Measurements from ENCODE around the gene GNPNAT1.

Gene GNPNAT1

DNA sequence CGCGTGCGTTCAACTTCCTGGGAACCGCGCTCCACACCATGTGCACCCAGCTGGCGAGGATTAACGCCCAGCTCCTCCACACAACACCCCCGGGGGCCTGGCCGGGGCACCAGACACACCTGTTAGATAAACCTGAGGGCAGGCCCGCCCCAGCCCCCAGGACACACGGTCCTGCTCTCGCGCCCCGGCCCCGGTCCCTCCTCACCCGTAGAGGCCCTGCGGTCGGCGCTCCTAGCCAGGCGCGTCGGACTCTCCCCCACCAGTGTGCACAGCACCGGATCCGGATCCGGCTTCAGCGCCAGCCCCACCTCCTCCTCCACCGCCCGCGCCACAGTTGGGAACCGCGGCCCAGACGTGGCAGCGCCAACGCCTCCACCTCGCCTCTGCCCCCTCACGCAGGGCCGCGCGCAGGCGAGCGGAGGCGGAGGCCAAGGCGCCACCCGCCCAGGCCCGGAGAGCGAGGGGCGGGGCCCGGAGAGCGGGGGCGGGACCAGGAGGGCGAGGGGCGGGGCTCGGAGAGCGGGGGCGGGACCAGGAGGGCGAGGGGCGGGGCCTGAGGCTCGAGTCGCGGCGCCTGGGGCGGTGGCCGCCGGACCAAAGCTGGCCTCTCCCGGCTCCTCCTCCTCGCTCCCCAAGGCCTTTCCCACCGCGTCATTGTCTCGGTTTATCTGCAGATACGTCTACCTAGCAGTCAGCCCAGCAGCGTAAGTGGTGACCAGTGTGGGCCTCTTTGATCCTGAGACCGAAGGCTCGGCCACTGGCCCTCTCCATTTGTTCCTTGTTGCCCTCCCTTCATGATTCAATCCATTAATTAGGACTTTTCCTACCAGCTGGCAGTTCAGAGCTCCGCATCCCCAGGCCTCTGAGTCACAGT lies at the start of gene GNPNAT1:
Gene GNPNAT1, minus strand, starts transcription at position 385 of the 874 bp plus-strand sequence. CDS start 6,957 bp downstream, outside the sequence.
- DNase-seq: peak; percentile 91

DNA sequence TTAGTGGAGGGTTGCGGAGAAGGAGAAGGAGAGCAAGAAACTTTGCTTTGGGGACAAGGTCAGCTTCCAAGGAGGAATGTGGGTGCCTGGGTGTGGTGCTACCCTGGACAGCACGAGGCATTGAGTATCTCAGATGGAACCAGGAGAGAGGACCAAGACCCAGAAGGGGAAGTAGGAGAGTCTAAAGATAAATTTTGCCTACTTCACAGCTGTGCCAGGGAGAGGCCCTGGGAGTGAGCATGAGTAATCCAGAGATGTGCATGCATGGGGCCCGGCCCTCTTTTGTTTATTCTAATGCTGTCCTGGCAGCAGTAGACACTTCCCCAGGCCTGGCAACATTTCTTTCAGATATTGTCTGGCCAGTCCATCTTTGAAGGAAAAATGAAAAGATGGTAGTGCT lies 49.5 kb upstream of the GNPNAT1 start:
- no peak for DNase-seq

DNA sequence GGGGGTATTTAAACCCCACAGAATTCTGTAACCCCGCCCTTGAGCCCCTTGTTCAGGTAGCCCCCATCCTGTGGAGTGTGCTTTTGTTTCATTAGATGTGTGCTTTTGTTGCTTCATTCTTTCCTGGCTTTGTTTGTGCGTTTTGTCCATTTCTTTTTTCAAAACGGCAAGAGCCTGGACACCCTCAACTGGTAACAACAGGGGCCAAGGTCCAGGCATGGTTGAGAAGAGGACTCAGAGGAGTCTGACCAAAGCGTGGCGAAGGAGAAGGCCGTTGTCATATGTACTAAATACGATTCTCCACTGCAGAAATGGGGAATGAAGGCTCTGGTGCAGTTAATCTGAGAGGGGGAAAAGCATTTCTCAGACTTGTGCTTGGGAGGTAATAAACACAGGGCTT lies 46.0 kb upstream of the GNPNAT1 start:
- no peak for DNase-seq

DNA sequence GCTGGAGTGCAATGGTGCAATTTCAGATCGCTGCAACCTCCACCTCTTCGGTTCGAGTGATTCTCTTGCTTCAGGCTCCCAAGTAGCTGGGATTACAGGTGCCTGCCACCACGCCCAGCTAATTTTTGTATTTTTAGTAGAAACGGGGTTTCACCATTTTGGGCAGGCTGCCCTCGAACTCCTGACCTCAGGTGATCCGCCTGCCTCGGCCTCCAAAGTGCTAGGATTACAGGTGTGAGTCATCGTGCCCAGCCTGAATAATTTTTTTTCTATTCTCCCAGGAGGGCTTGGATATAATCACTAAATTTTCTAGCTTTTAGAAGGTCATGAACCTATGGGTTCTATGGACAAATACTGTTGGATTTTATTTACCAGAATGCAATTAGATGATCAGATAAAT lies 44.7 kb upstream of the GNPNAT1 start:
- no peak for DNase-seq

DNA sequence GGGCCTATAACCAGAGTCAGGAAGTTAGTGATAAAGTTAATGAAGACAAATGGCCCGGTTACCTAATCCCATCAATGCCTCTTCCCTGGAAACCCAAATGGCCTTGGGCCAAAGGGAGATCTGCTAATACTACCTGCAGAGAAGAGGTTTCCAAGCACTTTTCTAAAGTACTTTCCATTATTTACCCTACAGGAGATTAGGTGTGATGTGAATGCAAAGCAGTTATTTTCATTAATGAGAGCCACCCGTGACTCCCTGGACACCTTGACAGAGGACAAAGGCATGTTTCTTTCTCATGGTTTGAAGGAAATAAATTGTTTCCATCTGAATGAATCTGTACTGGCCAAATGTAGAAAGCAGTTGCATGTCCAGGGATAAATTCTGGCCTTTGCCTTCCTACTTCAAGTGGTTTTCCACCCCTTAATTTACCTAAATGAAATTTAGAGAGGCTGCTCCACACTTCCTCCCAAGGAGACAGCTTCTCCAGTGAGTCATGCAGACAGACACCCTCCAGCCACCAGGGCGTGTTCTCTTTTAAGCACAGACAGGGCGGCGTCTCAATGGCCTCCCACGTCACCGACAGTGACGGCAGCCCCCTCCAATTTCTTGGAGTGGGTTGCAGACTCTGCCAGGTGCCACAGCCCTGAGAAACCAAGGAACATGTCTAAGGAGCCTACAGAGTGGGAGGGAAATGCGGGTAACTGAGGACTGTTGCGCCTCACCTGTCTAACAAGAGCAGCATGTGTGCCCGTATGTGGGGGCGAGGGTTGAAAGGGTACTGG lies 43.9 kb upstream of the GNPNAT1 start:
- no peak for DNase-seq

DNA sequence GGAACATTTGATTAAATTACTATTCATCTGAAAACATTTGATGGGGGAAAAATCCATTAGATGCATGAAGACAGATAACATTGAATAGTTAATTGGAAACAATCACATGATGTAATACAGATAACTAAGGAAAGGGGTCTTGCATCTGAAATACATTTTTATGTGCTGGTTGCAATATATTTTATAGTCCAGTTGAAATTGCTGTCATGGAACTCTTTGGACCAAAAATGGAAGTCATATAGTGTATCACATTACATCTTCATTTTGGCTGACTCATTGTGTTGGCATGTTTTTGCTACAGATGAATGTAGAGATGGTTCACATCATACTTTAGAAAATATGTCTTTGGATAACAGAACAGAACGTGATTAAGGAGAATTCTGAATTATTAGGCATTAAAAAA lies 43.0 kb upstream of the GNPNAT1 start:
- DNase-seq: no peak

DNA sequence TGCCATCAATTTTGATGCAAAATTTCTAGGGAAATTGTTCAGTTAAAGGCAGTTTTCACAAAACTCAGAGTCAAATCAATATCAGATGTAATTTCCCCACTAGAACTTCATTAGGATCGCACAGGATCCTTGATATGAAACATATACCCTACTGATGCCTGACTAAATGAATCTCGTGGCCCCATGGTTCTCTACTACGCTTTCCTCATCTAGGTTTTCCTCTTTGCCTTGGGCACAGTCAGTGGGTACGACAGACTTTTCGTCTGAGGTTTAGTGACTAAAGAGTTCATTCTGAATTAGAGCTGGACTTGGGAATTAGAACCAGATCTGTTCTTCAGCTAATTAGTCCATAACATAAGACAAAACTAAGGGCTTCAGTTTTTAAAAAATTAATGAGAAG lies 42.5 kb upstream of the GNPNAT1 start:
- DNase-seq: no peak

DNA sequence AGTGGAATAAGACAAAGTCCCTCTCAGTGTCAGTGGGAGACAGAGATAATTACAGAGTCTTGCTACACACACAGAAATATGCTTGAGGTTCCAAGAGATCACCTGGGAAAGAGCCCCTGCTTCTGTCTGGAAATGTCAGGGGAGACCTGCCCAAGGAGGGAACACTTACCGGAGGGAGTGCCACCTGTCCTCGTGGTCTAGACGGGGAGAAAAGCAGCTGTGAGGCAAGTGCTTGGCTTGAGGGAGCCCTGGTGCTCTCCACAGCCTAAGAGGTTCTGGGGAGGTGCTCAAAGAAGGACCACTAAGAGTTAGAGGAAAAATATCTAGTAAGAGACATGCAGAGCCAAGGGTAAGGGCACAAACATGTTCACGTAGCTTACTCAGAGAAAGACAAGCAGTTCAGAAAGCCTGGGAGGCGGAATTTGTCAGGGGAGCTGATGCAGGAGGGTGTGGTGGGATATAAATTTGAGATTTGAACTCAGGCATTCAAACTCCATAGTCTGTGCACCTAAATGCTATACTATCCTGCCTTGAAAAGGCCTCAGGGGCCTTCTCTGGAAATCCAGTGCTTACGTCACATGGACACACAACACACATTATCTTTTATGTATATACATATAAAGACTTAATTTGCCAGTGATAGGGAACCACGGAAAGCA lies 38.2 kb upstream of the GNPNAT1 start:
- no peak for DNase-seq

DNA sequence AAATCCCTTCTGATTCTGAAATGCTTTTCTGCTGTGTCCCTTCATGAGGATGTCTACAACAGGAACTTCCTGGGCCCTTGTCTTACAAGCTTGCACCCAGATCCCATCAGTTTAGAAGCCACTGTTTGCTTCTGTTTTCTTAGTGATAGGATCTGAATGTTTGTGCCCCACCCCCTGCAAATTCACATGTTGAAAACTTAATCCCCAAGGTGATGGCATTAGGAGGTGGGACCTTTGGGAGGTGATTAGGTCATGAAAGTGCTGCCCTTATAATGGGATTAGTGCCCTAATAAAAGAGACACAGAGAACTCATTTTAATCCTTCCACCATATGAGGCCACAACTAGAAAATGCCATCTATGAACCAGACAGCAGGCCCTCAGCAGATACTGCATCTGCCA lies 36.0 kb upstream of the GNPNAT1 start:
- no peak for DNase-seq

DNA sequence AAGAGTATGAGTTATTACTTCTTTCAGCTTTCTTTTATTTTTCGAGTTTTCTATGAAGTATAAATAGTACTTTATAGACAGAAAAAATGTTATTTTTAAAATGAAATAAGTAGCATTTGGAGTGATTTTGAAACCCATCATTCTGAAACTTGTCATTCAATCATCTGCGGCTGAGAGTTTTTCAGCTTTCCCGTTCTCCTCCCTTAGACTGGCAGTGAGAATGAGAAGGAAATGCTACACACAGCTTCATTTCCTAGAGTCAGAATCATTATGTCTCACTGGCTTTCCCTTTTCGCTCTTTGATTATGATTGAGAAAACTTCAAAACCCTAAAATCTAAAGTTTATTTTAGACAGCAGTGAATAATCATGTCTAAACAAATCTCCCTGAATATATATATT lies 33.7 kb upstream of the GNPNAT1 start:
- DNase-seq: no peak

DNA sequence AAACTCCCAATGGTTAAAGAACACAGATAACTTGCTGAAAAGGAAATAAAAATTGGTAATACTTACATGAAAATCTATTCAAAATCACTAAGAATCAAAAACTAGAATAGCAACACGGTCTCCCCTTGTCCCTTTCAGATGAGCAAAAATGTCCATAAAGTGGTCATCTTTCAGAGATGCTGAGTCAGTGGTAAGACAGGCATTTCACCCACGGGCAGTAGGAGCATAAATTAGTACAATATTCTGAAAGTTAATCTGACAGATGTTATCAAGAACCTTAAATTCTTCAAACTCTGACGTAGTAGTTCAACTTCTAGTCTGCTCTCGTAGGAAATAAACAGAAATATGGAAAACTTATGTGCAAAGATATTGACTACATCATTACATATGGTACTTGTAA lies 33.1 kb upstream of the GNPNAT1 start:
- DNase-seq: no peak

DNA sequence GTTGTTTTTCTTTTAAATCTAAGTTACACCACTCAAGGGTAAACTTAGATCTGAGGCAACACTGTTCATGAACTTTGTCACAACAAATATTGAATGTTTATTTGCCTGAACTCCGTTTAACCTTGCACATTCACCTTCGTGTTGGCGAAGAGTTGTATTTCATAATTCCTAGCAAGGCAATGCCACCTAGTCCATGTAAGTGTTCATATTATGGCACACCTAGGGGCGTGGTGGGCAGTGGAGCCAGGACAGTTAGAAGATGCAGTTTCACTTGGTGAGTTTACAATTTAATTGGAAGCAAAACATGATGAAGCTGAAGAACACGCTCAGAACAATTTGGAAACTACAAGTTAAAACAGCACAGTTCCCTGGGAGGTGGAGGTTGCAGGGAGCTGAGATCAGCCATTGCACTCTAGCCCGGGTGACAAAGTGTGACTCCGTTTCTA lies 30.4 kb upstream of the GNPNAT1 start:
- DNase-seq: no peak

DNA sequence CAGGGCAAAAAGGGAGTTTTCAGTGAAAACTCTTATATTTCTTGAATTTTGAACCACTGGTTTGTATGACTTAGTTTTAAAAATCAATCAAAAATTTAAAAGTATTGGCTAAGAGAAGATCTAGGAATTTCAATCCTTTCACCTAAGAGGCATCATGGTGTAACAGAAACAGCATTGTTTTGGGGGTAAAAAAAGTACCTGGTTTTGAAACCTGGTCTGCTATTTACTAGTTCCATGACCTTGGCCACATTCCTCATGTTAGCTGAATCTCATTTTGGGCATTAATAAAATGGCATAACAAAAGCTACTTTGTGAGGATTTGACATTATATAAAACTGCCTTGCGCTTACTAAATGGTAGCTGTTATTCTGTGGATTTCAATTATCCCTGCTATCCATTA lies 16.7 kb upstream of the GNPNAT1 start:
- no peak for DNase-seq

DNA sequence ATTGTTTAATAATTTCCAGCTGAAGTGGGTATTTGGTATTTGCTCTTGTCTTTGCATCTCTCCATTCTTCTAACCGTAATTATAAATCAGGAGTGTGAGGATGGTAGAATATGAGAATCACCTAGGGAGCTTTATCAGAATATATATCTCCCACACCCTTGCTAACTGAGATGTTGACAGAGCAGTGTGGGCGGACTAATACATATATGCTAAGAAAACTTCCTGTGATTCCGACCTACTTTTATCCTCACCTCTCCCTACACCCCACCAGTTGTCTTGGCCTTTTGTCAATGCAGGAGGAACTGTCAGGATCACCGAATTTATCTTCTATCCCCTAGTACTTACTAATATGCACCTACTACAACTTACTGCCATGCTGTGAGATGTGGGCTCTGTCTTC lies 14.7 kb upstream of the GNPNAT1 start:
- DNase-seq: no peak

DNA sequence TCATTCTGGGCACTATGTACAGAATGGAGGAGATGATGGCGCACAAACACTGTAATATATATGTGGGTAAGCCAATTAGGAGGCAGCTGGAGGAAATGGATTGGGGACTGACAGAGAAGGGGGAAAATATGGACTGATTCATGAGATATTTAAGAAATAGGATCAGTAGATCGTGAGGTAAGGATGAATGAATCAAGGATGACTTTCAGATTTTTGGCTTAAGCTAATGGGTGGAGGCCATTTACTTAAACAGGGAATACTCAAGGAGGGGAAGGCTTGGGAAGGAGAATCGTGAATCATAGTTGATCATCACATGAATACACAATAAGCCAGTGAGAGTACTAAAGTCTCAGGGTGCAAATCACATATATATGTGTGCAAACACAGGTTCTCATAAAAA lies 11.2 kb upstream of the GNPNAT1 start:
- DNase-seq: no peak

DNA sequence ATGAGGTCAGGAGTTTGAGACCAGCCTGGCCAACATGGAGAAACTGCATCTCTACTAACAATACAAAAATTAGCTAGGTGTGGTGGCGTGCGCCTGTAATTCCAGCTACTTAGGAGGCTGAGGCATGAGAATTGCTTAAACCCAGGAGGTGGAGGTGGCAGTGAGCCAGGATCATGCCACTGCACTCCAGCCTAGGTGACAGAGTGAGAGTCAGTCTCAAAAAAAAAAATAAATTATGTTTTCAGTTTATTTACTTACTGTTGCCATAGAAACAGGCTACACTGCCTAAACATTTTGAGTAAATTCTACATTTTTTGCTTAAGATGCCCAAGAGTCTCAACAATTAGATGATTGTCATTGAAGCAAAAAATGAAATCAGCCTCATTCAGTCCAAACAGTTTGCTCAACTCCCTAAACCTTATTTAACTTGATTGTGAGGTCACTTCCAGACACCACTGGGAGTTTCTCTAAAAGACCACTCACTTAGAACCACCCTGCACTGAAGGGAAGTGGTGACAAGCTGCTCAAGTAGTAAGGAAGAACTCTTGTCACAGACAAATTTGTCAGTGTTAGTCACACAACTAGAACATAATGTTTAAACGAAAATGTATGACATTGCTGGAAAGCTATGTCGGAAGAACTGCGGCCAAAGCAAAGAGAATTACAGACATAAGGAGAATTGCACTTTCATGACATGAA lies 9.8 kb upstream of the GNPNAT1 start:
- no peak for DNase-seq

DNA sequence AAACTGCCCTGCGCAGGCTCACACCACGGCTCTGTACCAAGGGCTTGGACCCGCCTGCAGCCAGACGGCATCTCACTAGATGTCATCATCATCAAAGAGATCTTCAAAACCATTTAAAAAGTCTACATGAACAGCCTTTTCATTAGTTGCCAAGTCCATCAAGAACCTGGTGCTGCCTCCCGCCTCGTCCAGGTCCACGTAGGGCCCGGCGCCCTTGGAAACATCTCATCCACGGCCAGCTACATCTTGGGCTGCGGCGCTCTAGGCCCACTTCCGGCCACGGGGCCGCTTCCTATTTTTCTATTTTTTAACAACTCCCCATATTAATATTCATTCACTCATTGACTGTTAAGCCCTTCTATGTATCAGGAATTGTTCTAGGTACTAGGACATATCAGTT lies 7.4 kb upstream of the GNPNAT1 start:
- no peak for DNase-seq

DNA sequence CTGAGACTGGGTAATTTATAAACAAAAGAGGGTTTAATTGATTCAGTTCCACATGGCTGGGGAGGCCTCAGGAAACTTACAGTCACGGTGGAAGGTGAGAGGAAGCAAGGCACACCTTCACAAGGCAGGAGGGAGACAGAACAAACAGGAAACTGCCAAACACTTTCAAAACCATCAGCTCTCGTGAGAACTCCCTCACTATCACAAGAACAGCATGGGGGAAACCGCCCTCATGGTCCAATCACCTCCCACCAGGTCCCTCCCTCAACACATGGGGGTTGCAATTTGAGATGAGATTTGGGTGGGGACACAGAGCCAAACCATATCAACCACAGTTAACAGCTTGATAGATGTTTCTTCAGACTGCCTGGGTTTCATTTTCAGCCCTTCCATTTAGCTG lies 6.2 kb upstream of the GNPNAT1 start:
- no peak for DNase-seq

DNA sequence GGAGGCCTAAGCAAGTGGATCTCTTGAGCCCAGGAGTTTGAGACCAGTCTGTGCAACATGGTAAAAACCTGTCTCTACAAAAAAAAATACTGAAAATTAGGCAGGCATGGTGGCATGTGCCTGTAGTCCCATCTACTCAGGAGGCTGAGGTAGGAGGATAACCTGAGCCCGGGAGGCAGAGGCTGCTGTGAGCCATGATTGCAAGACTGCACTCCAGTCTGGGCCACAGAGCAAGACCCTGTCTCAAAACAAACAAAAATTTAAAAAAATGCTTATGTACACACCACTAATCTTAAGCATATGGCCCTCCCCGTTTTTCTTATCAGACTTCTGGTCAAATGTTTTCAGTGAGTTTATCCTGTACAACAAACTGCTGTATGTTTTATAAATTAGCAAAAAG lies 1.7 kb upstream of the GNPNAT1 start:
- DNase-seq: no peak

DNA sequence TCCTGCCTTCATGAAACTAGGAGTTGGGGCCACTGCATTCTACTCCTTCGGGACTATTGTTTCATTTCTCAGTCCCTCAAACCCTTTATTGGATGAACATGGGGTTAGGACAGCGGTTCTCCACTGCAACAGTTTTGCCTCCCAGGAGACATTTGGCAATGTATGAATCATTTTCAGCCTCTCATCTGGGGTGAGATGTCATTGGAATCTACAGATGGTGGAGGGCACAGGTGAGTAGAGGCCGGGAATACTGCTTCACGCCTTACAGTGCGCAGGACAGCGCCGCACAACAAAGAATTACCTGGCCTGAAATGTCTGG lies 649 bp upstream of the GNPNAT1 start:
- no peak for DNase-seq

DNA sequence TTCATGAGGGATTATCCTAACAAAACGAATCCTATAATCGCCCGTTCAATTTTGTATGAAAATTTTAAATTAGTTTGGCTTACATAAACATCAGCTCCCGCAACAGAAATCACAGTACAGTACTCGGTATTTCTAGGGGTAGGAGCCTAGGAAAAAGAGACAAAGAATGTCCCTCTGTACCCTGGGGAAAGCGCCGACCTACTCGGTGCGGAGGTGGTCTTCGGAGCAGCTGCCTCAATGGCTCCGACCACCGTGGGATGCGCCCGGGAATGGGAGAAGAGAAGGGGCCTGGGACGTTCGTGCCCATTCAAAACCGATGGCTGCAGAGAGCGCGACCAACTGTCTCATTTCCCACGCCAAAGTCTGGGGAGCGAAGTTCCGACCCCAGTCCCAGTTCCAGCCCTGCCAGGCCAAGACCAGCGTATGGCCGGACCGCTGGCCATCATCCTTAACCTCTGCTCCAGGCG lies 618 bp downstream of the GNPNAT1 start:
- no peak for DNase-seq

DNA sequence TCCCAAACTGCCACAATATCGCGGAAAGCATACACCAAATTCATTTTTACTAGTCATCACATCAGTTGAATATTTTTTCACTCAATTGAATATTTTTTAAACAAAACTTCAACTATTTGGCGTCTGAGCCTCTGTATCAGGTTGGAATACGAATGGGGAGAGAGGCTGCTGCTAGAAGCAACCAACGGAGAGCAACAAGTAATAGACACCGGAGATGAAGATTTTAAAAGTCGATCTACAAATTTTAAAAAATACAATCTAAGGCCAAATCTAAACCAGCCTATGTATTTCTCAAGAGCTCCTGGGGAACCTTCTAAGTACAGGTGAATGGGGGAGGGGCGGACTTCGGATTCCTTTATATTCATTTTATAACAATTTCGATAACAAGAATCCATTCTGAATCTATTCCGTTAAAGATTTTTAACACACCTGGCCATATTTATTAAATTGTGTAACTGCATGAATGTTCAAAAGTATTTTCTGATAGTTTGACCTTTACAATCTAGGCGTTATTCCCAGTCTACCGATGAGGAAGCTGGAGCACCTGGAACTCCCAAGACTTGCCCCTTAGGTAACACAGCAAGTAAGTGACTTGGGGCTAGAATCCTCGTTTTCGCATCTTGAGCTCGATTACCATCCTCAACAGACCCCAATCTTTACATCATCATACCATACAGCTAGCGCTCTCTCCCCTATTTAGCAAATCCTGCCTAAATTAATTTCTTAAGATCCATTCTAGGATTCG lies 1.2 kb downstream of the GNPNAT1 start:
- no peak for DNase-seq

Data from CD4-positive, alpha-beta T cell treated with Interleukin-1 beta for 1 hour (primary cell).